MM.1S (cell line): ENCODE measurements around the gene MBP.
"Not testable (repeated sequence)": the region's sequence is repeated elsewhere in the genome, so short reads cannot be mapped to it uniquely, and the experiment has no call there.

Experiments used
- DNase-seq: peaks from one replicate; pipeline ENCODE4 v3.0.0-alpha.2; 2015
- H2AFZ ChIP-seq: fragments of 300-600 bp; sonication (generic); 2 replicates; pipeline ENCODE4 v1.6.0; 2016; ENCODE audit warnings: antibody characterized with exemption, low read length
- H3F3A ChIP-seq: fragments of 300-600 bp; sonication (generic); 2 replicates; pipeline ENCODE4 v1.6.1; 2016; ENCODE audit warnings: mild to moderate bottlenecking, antibody characterized with exemption, low read length, moderate library complexity, mixed read lengths; ENCODE audit not compliant: insufficient read depth
- H3K27ac ChIP-seq: fragments of 300-600 bp; sonication (generic); 2 replicates; pipeline ENCODE4 v1.5.1; 2016; ENCODE audit warnings: mild to moderate bottlenecking, low read length
- H3K27me3 ChIP-seq: fragments of 300-600 bp; sonication (generic); replicated peaks from 2 replicates; pipeline ENCODE4 v1.6.0; 2016; ENCODE audit warnings: low read length; ENCODE audit not compliant: insufficient read depth
- H3K36me3 ChIP-seq: fragments of 300-600 bp; sonication (generic); replicated peaks from 2 replicates; pipeline ENCODE4 v1.6.1; 2016; ENCODE audit warnings: mild to moderate bottlenecking, low read length, mixed read lengths; ENCODE audit not compliant: insufficient read depth
- H3K4me1 ChIP-seq: fragments of 300-600 bp; sonication (generic); 2 replicates; pipeline ENCODE4 v1.6.1; 2016; ENCODE audit warnings: low read length, mixed read lengths
- H3K4me2 ChIP-seq: fragments of 300-600 bp; sonication (generic); 2 replicates; pipeline ENCODE4 v1.6.0; 2016; ENCODE audit warnings: low read depth, low read length
- H3K4me3 ChIP-seq: fragments of 300-600 bp; sonication (generic); 2 replicates; pipeline ENCODE4 v1.5.1; 2016; ENCODE audit warnings: low read length, mixed read lengths
- H3K79me2 ChIP-seq: fragments of 300-600 bp; sonication (generic); 2 replicates; pipeline ENCODE4 v1.6.1; 2016; ENCODE audit warnings: mixed run types, low read length, mixed read lengths
- H3K9ac ChIP-seq: fragments of 300-600 bp; sonication (generic); 2 replicates; pipeline ENCODE4 v1.6.1; 2016; ENCODE audit warnings: low read length, mixed read lengths
- H3K9me2 ChIP-seq: fragments of 300-600 bp; sonication (generic); replicated peaks from 2 replicates; pipeline ENCODE4 v1.6.1; 2016; ENCODE audit warnings: mild to moderate bottlenecking, low read length, mixed read lengths; ENCODE audit not compliant: insufficient read depth
- H3K9me3 ChIP-seq: fragments of 300-600 bp; sonication (generic); replicated peaks from 2 replicates; pipeline ENCODE4 v1.6.1; 2016; ENCODE audit warnings: mild to moderate bottlenecking, low read length, mixed read lengths; ENCODE audit not compliant: insufficient read depth
- H4K20me1 ChIP-seq: fragments of 300-600 bp; sonication (generic); 2 replicates; pipeline ENCODE4 v1.6.1; 2016; ENCODE audit warnings: mild to moderate bottlenecking, low read length, moderate library complexity, mixed read lengths; ENCODE audit not compliant: insufficient read depth
- EZH2 ChIP-seq: fragments of 300-600 bp; sonication (generic); optimal IDR thresholded peaks from 2 replicates; pipeline ENCODE3; 2017; ENCODE audit warnings: low read depth, mild to moderate bottlenecking, antibody characterized with exemption, low read length, mixed read lengths
- EZH2phosphoT487 ChIP-seq: fragments of 300-600 bp; sonication (generic); IDR thresholded peaks from 2 replicates; pipeline ENCODE4 v1.6.1; 2018; ENCODE audit warnings: antibody characterized with exemption, low read length
- TF ChIP-seq, protein P1 (sequence below): fragments of 300-600 bp; sonication (generic); IDR thresholded peaks from 2 replicates; pipeline ENCODE4 v1.5.1; 2016; ENCODE audit warnings: antibody characterized with exemption, low read length, mixed read lengths

The MBP gene

GRCh38 chr18:77020561-77020960 lies 112.0 kb downstream of the MBP start:
- Histone ChIP-seq H3K9ac (no peak overlapping the region), H3K9me2 (no peaks in the 10 kb centered on the region), H3K4me2 (no peak overlapping the region), H3K27ac (no peak overlapping the region), H3K36me3 (no peaks in the 10 kb centered on the region), H3F3A (no peaks in the 10 kb centered on the region), H3K9me3 (no peaks in the 10 kb centered on the region), H3K4me3 (no peak overlapping the region), H3K27me3 (no peaks in the 10 kb centered on the region), H3K79me2 (no peaks in the 10 kb centered on the region), H3K4me1 (no peaks in the 10 kb centered on the region), H2AFZ (no peak overlapping the region), H4K20me1 (no peaks in the 10 kb centered on the region)
- TF ChIP-seq EZH2phosphoT487 (no peak), EZH2 (no peak)
- TF ChIP-seq, protein P1, sequence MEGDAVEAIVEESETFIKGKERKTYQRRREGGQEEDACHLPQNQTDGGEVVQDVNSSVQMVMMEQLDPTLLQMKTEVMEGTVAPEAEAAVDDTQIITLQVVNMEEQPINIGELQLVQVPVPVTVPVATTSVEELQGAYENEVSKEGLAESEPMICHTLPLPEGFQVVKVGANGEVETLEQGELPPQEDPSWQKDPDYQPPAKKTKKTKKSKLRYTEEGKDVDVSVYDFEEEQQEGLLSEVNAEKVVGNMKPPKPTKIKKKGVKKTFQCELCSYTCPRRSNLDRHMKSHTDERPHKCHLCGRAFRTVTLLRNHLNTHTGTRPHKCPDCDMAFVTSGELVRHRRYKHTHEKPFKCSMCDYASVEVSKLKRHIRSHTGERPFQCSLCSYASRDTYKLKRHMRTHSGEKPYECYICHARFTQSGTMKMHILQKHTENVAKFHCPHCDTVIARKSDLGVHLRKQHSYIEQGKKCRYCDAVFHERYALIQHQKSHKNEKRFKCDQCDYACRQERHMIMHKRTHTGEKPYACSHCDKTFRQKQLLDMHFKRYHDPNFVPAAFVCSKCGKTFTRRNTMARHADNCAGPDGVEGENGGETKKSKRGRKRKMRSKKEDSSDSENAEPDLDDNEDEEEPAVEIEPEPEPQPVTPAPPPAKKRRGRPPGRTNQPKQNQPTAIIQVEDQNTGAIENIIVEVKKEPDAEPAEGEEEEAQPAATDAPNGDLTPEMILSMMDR: no peak
- no peak for DNase-seq

GRCh38 chr18:77019641-77020040 lies 112.9 kb downstream of the MBP start:
- Histone ChIP-seq H3K9ac (no peak overlapping the region), H3K9me3 (no peaks in the 10 kb centered on the region), H3K36me3 (no peaks in the 10 kb centered on the region), H3K27ac (no peak overlapping the region), H3K79me2 (no peaks in the 10 kb centered on the region), H4K20me1 (no peaks in the 10 kb centered on the region), H3K4me2 (no peak overlapping the region), H3F3A (no peaks in the 10 kb centered on the region), H3K4me1 (no peaks in the 10 kb centered on the region), H3K9me2 (no peaks in the 10 kb centered on the region), H2AFZ (no peak overlapping the region), H3K4me3 (no peak overlapping the region), H3K27me3 (no peaks in the 10 kb centered on the region)
- no peak for DNase-seq
- TF ChIP-seq EZH2: no peak
- TF ChIP-seq EZH2phosphoT487: no peak
- TF ChIP-seq, protein P1: no peak

DNA sequence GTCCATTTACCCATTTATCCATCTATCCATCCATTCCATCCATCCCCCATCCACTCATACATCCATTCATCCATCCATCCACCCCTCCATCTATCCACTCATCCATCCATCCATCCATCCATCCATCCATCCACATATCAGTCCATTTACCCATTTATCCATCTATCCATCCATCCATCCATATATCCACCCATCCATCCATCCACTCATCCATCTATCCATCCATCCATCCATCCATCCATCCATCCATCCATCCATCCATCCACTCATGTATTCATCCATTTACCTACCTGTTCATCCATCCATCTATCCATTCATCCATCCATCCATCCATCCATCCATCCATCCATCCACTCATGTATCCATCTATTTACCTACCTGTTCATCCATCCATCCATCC lies 113.9 kb downstream of the MBP start:
- not testable (repeated sequence) for H3K4me2 ChIP-seq, H3K27me3 ChIP-seq, H3K79me2 ChIP-seq, H3K36me3 ChIP-seq, H3K27ac ChIP-seq, H3K9ac ChIP-seq, DNase-seq, H2AFZ ChIP-seq, H3F3A ChIP-seq, H3K4me3 ChIP-seq, H3K4me1 ChIP-seq, H3K9me3 ChIP-seq, H4K20me1 ChIP-seq, H3K9me2 ChIP-seq

DNA sequence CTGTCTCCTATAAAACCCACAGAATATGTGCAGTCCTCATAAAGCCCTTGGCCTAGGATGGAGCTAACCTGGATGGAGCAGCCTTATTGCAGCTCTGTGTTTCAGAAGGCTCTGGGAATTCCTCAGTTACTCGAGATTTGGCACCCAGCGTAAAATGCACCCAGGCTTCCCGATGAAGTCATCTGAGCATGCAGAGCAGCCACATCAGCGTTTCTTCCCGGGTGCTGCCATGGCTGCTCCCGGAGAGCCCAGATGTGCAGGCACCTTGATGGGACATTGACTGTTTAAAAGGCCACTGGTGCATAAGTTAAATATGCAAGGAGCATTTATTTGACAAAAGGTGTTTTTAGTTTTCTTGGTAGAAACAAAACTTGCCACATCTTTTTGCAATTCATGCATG lies 115.2 kb downstream of the MBP start:
- Histone ChIP-seq H3K9ac (no peak overlapping the region), H3K36me3 (no peaks in the 10 kb centered on the region), H3K4me2 (no peak overlapping the region), H3K27ac (no peak overlapping the region), H3K27me3 (no peaks in the 10 kb centered on the region), H3K4me3 (no peak overlapping the region), H3F3A (no peaks in the 10 kb centered on the region), H3K9me2 (no peaks in the 10 kb centered on the region), H3K79me2 (no peaks in the 10 kb centered on the region), H3K4me1 (no peaks in the 10 kb centered on the region), H2AFZ (no peak overlapping the region), H4K20me1 (no peaks in the 10 kb centered on the region), H3K9me3 (no peaks in the 10 kb centered on the region)
- no peak for TF ChIP-seq EZH2phosphoT487
- TF ChIP-seq, protein P1: no peak
- TF ChIP-seq EZH2: no peak
- DNase-seq: no peak
